ENCODE measurements around the gene ANXA8.

Gene ANXA8

GRCh38 chr10:47443145-47443544, 40.8 kb downstream of the ANXA8 start:
- Histone ChIP-seq H3K27me3 (ENCODE audit: insufficient read depth, low read length) (no peaks in the 10 kb centered on the region), H3K27ac (ENCODE audit: low read depth, low read length) (no peak overlapping the region), H3K9ac (ENCODE audit: low read depth, low read length) (no peak overlapping the region), H3K4me3 (ENCODE audit: low read length) (no peak overlapping the region), H3K36me3 (ENCODE audit: insufficient read depth, low read length) (no peaks in the 10 kb centered on the region), H3K4me1 (ENCODE audit: insufficient read depth, low read length) (no peaks in the 10 kb centered on the region), H3K9me3 (ENCODE audit: insufficient read depth, low read depth, low read length) (0 out of 2 replicates have a peak, but pooled peaks cover 8% of the 10 kb centered on the region)
- 93% methylated on average over 2 of the region's 2 CpGs for WGBS

- Histone ChIP-seq H3K27ac (ENCODE audit: low read depth, low read length) (no peak overlapping the region), H3K27me3 (ENCODE audit: insufficient read depth, low read length) (no peaks in the 10 kb centered on the region), H3K36me3 (ENCODE audit: insufficient read depth, low read length) (no peaks in the 10 kb centered on the region), H3K9me3 (ENCODE audit: insufficient read depth, low read depth, low read length) (0 out of 2 replicates have a peak, but pooled peaks cover 8% of the 10 kb centered on the region), H3K9ac (ENCODE audit: low read depth, low read length) (no peak overlapping the region), H3K4me1 (ENCODE audit: insufficient read depth, low read length) (no peaks in the 10 kb centered on the region), H3K4me3 (ENCODE audit: low read length) (no peak overlapping the region)
- WGBS = 91% methylated on average over 5 of the region's 5 CpGs
Measured at GRCh38 chr10:47442351-47442750, 41.6 kb downstream of the ANXA8 start.

- Histone ChIP-seq H3K27ac (ENCODE audit: low read depth, low read length) (no peak overlapping the region), H3K4me1 (ENCODE audit: insufficient read depth, low read length) (no peaks in the 10 kb centered on the region), H3K36me3 (ENCODE audit: insufficient read depth, low read length) (no peaks in the 10 kb centered on the region), H3K9ac (ENCODE audit: low read depth, low read length) (no peak overlapping the region), H3K27me3 (ENCODE audit: insufficient read depth, low read length) (no peaks in the 10 kb centered on the region), H3K9me3 (ENCODE audit: insufficient read depth, low read depth, low read length) (0 out of 2 replicates have a peak, but pooled peaks cover 8% of the 10 kb centered on the region), H3K4me3 (ENCODE audit: low read length) (no peak overlapping the region)
- WGBS = 93% methylated on average over 4 of the region's 4 CpGs
Measured at GRCh38 chr10:47441938-47442337, 42.0 kb downstream of the ANXA8 start.

- WGBS = 91% methylated on average over 4 of the region's 4 CpGs
- no peak overlapping the region for H3K4me3 ChIP-seq (ENCODE audit: low read length)
- H3K4me1 ChIP-seq (ENCODE audit: insufficient read depth, low read length) = no peaks in the 10 kb centered on the region
- H3K27ac ChIP-seq (ENCODE audit: low read depth, low read length) = no peak overlapping the region
- no peaks in the 10 kb centered on the region for H3K36me3 ChIP-seq (ENCODE audit: insufficient read depth, low read length)
- no peak overlapping the region for H3K9ac ChIP-seq (ENCODE audit: low read depth, low read length)
- H3K9me3 ChIP-seq (ENCODE audit: insufficient read depth, low read depth, low read length) = 0 out of 2 replicates have a peak, but pooled peaks cover 2% of the 10 kb centered on the region
- no peaks in the 10 kb centered on the region for H3K27me3 ChIP-seq (ENCODE audit: insufficient read depth, low read length)
Measured at GRCh38 chr10:47440207-47440606, 43.7 kb downstream of the ANXA8 start.

GRCh38 chr10:47438857-47439474, 44.9 kb downstream of the ANXA8 start:
- no peaks in the 10 kb centered on the region for H3K36me3 ChIP-seq (ENCODE audit: insufficient read depth, low read length)
- H3K9ac ChIP-seq (ENCODE audit: low read depth, low read length) = no peak overlapping the region
- H3K9me3 ChIP-seq (ENCODE audit: insufficient read depth, low read depth, low read length) = no peaks in the 10 kb centered on the region
- H3K27me3 ChIP-seq (ENCODE audit: insufficient read depth, low read length) = no peaks in the 10 kb centered on the region
- 67% methylated on average over 6 of the region's 6 CpGs for WGBS
- H3K27ac ChIP-seq (ENCODE audit: low read depth, low read length) = no peak overlapping the region
- no peak overlapping the region for H3K4me3 ChIP-seq (ENCODE audit: low read length)
- no peaks in the 10 kb centered on the region for H3K4me1 ChIP-seq (ENCODE audit: insufficient read depth, low read length)

- Histone ChIP-seq H3K36me3 (ENCODE audit: insufficient read depth, low read length) (no peaks in the 10 kb centered on the region), H3K9ac (ENCODE audit: low read depth, low read length) (no peak overlapping the region), H3K4me3 (ENCODE audit: low read length) (no peak overlapping the region), H3K4me1 (ENCODE audit: insufficient read depth, low read length) (no peaks in the 10 kb centered on the region), H3K27me3 (ENCODE audit: insufficient read depth, low read length) (no peaks in the 10 kb centered on the region), H3K27ac (ENCODE audit: low read depth, low read length) (no peak overlapping the region), H3K9me3 (ENCODE audit: insufficient read depth, low read depth, low read length) (no peaks in the 10 kb centered on the region)
Measured at GRCh38 chr10:47435081-47435480, 48.8 kb downstream of the ANXA8 start.

GRCh38 chr10:47425813-47426419, 58.0 kb downstream of the ANXA8 start:
- Histone ChIP-seq H3K9ac (ENCODE audit: low read depth, low read length) (no peak overlapping the region), H3K9me3 (ENCODE audit: insufficient read depth, low read depth, low read length) (no peaks in the 10 kb centered on the region), H3K4me1 (ENCODE audit: insufficient read depth, low read length) (peaks cover 3% of the 10 kb centered on the region; the same call in 1 of the 2 replicates), H3K36me3 (ENCODE audit: insufficient read depth, low read length) (no peaks in the 10 kb centered on the region), H3K27ac (ENCODE audit: low read depth, low read length) (no peak overlapping the region), H3K27me3 (ENCODE audit: insufficient read depth, low read length) (no peaks in the 10 kb centered on the region), H3K4me3 (ENCODE audit: low read length) (no peak overlapping the region)
- WGBS = 90% methylated on average over 4 of the region's 4 CpGs

GRCh38 chr10:47424231-47424630, 59.7 kb downstream of the ANXA8 start:
- Histone ChIP-seq H3K27ac (ENCODE audit: low read depth, low read length) (no peak overlapping the region), H3K36me3 (ENCODE audit: insufficient read depth, low read length) (no peaks in the 10 kb centered on the region), H3K4me1 (ENCODE audit: insufficient read depth, low read length) (peaks cover 9% of the 10 kb centered on the region; the same call in 1 of the 2 replicates), H3K9me3 (ENCODE audit: insufficient read depth, low read depth, low read length) (no peaks in the 10 kb centered on the region), H3K9ac (ENCODE audit: low read depth, low read length) (no peak overlapping the region), H3K4me3 (ENCODE audit: low read length) (no peak overlapping the region), H3K27me3 (ENCODE audit: insufficient read depth, low read length) (no peaks in the 10 kb centered on the region)
- 82% methylated on average over 8 of the region's 8 CpGs for WGBS

GRCh38 chr10:47423476-47423875, 60.4 kb downstream of the ANXA8 start:
- no peak overlapping the region for H3K9ac ChIP-seq (ENCODE audit: low read depth, low read length)
- H3K4me3 ChIP-seq (ENCODE audit: low read length) = no peak overlapping the region
- H3K27ac ChIP-seq (ENCODE audit: low read depth, low read length) = no peak overlapping the region
- H3K36me3 ChIP-seq (ENCODE audit: insufficient read depth, low read length) = no peaks in the 10 kb centered on the region
- H3K9me3 ChIP-seq (ENCODE audit: insufficient read depth, low read depth, low read length) = no peaks in the 10 kb centered on the region
- peaks cover 9% of the 10 kb centered on the region; the same call in 1 of the 2 replicates for H3K4me1 ChIP-seq (ENCODE audit: insufficient read depth, low read length)
- 83% methylated on average over 4 of the region's 4 CpGs for WGBS
- H3K27me3 ChIP-seq (ENCODE audit: insufficient read depth, low read length) = no peaks in the 10 kb centered on the region

GRCh38 chr10:47421057-47421952, 62.6 kb downstream of the ANXA8 start:
- Histone ChIP-seq H3K27me3 (ENCODE audit: insufficient read depth, low read length) (no peaks in the 10 kb centered on the region), H3K4me3 (ENCODE audit: low read length) (no peak overlapping the region), H3K4me1 (ENCODE audit: insufficient read depth, low read length) (peaks cover 9% of the 10 kb centered on the region; the same call in 1 of the 2 replicates), H3K9me3 (ENCODE audit: insufficient read depth, low read depth, low read length) (no peaks in the 10 kb centered on the region), H3K9ac (ENCODE audit: low read depth, low read length) (no peak overlapping the region), H3K27ac (ENCODE audit: low read depth, low read length) (no peak overlapping the region), H3K36me3 (ENCODE audit: insufficient read depth, low read length) (no peaks in the 10 kb centered on the region)
- 94% methylated on average over 7 of the region's 7 CpGs for WGBS
